Vagina (tissue), 2 donors: Measurements from ENCODE around the gene RABGAP1L.

Experiments used
- POLR2A ChIP-seq, 2 donors: fragments of 450-650 bp; IDR thresholded peaks; one replicate each; pipeline ENCODE4 v1.6.1; 2017; ENCODE audit warnings: antibody characterized with exemption in 2 of 2, mild to moderate bottlenecking in 2 of 2, moderate library complexity in 2 of 2
- TF ChIP-seq, protein P1 (sequence below), 3 experiments: fragments of 450-650 bp in 2 of 3; fragments of 200-600 bp in 1 of 3; sonication (generic) in 1 of 3; IDR thresholded peaks; one replicate each; pipeline ENCODE4 v1.5.1; 2017 to 2019; ENCODE audit warnings: antibody characterized with exemption in 3 of 3, mild to moderate bottlenecking in 2 of 3, moderate library complexity in 2 of 3

DNA sequence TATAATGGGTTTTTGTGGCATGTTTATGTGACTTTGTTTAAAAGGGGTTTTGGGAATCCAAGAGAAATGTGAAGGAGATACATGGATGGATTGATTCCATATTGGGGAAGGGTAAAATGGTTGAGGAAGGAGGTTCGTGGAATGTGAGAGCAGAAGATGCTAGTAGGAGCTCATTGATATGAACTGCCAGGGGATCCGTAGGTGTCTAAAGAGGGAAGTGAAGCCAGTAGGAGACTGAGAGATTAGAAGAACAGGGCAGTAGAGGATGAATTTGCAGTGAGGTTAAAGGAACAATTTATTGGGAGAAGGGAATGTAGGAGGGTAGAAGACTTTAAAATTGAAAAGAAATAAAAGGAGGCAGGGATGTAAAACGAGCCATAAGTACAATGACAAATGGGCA lies 541.0 kb downstream of the RABGAP1L start:
- TF ChIP-seq, protein P1, sequence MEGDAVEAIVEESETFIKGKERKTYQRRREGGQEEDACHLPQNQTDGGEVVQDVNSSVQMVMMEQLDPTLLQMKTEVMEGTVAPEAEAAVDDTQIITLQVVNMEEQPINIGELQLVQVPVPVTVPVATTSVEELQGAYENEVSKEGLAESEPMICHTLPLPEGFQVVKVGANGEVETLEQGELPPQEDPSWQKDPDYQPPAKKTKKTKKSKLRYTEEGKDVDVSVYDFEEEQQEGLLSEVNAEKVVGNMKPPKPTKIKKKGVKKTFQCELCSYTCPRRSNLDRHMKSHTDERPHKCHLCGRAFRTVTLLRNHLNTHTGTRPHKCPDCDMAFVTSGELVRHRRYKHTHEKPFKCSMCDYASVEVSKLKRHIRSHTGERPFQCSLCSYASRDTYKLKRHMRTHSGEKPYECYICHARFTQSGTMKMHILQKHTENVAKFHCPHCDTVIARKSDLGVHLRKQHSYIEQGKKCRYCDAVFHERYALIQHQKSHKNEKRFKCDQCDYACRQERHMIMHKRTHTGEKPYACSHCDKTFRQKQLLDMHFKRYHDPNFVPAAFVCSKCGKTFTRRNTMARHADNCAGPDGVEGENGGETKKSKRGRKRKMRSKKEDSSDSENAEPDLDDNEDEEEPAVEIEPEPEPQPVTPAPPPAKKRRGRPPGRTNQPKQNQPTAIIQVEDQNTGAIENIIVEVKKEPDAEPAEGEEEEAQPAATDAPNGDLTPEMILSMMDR (IDR thresholded peaks at IDR 0.05) = no peak
- no peak for TF ChIP-seq POLR2A (IDR thresholded peaks at IDR 0.05)
